ENCODE results near the gene SCNN1A.

Gene SCNN1A

GRCh38 chr12:6317693-6318439 lies 57.5 kb downstream of the SCNN1A start:
- DNase-seq (ENCODE audit: low read depth) = no peak

GRCh38 chr12:6316921-6317692 lies 58.3 kb downstream of the SCNN1A start:
- DNase-seq (ENCODE audit: low read depth) = no peak

- no peak for DNase-seq (ENCODE audit: low read depth)
These were observed 59.4 kb downstream of the SCNN1A start for GRCh38 chr12:6315704-6316597.

DNA sequence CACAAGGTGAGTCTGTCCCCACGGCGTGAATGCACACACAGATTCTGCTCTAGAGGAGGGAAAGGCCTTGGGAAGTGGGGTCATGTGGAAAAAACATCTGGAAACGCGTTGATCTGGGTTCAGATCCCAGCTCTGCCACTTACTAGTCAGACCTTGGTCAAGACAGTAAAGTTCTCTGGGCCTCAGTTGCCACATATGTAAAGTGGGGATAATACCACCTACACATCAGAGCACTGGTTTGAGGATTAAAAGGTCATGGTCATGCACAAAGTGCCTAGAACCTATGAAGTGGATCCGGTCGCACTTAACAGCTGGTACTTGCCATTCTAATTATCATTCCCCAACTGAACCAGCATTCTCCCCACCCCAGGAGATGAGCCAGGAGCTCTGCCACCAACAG lies 60.2 kb downstream of the SCNN1A start:
- no peak for DNase-seq (ENCODE audit: low read depth)

GRCh38 chr12:6314776-6315175 lies 60.6 kb downstream of the SCNN1A start:
- no peak for DNase-seq (ENCODE audit: low read depth)

DNA sequence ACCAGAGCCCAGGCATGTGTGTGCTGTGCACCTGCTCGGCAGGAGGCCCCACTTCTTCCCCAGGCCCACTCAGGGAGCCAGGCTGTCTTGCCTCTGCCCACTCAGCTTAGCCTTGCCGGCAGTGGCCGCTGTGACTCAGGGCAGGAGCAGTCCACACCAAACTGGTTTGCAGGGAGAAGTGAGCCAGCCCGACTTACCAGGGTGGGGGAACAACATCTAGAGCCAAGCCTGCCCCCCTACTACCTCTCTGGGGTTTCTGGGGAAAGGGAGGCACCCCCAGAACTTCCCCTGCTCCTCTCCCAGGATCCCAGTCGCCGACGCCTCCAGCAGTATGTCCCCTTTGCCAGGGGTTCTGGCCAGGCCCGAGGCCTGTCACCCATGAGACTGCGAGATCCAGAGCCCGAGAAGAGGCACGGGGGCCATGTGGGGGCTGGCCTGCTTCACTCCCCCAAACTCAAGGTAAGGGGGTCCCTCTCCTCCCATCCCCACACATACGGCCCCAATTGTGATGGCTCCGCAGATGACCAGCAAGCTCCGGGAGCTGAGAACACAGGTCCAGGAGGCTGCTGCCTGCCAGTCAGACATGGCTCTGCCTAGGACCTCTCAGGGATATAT lies 61.9 kb downstream of the SCNN1A start:
- DNase-seq (ENCODE audit: low read depth) = no peak

GRCh38 chr12:6312529-6313325 lies 62.6 kb downstream of the SCNN1A start:
- DNase-seq (ENCODE audit: low read depth) = no peak

- DNase-seq (ENCODE audit: low read depth) = no peak
These were observed 63.4 kb downstream of the SCNN1A start for GRCh38 chr12:6311822-6312528.

- no peak for DNase-seq (ENCODE audit: low read depth)
These were observed 64.4 kb downstream of the SCNN1A start for GRCh38 chr12:6310771-6311610.

DNA sequence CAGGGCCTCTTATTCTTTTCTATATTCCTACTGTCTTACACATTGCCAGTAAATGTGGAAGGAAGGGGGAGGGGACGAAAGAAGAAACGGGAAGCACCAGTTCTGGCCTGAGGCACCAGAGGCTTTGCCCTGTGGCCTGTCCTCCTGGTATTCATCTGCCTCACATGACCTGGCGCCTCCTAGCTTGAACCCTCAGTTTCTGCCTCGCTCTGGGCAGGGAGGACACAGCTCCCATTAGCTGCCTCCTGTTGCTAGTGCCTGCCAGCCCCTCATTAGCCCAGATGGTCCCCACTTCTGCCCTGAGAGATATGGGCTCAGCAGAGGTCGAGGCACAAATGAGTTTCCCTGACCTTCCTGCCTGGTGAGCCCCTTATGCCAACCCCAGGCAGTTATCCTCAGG lies 67.8 kb downstream of the SCNN1A start:
- no peak for DNase-seq (ENCODE audit: low read depth)

GRCh38 chr12:6306599-6307220 lies 68.7 kb downstream of the SCNN1A start:
- DNase-seq (ENCODE audit: low read depth) = no peak

DNA sequence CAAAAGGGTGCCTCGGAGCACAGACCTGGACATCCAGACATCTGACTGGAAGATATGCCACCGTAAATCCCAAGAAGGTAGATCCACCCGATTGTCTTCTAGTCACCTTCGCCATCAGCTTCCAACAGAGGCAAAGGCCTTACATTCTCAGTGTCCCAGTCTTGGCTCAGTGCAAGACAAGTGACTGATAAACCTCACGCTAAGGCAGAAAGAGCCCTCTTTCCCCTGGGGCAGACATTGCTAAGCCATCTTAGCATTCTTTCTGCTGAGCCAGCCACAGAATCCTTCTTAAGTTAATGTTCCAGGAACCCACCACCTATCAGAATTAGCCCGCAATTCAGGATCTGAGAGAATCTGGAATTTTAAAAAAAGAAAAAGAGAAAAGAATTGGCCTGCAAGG lies 69.2 kb downstream of the SCNN1A start:
- DNase-seq (ENCODE audit: low read depth) = no peak

- DNase-seq (ENCODE audit: low read depth) = no peak
These were observed 72.3 kb downstream of the SCNN1A start for GRCh38 chr12:6303071-6303470.

GRCh38 chr12:6302621-6303020 lies 72.7 kb downstream of the SCNN1A start:
- DNase-seq (ENCODE audit: low read depth) = no peak

- DNase-seq (ENCODE audit: low read depth) = no peak
These were observed 73.6 kb downstream of the SCNN1A start for GRCh38 chr12:6301721-6302120.

- DNase-seq (ENCODE audit: low read depth) = no peak
These were observed 78.2 kb downstream of the SCNN1A start for GRCh38 chr12:6297170-6297569.
